NT2/D1 (cell line): ENCODE results near the gene PPP2R3A.
"Not testable (repeated sequence)": the region's sequence is repeated elsewhere in the genome, so short reads cannot be mapped to it uniquely, and the experiment has no call there.

Source experiments
- SUZ12 ChIP-seq: IDR thresholded peaks from 2 replicates; pipeline ENCODE4 v1.6.1; 2011; ENCODE audit not compliant: insufficient read length, insufficient read depth; ENCODE audit errors: extremely low read depth
- YY1 ChIP-seq: IDR thresholded peaks from 2 replicates; pipeline ENCODE4 v1.6.1; 2011; ENCODE audit not compliant: insufficient read length, insufficient read depth
- ZNF274 ChIP-seq: IDR thresholded peaks from 2 replicates; pipeline ENCODE4 v1.6.1; 2011; ENCODE audit warnings: mild to moderate bottlenecking, low read depth, low read length

DNA sequence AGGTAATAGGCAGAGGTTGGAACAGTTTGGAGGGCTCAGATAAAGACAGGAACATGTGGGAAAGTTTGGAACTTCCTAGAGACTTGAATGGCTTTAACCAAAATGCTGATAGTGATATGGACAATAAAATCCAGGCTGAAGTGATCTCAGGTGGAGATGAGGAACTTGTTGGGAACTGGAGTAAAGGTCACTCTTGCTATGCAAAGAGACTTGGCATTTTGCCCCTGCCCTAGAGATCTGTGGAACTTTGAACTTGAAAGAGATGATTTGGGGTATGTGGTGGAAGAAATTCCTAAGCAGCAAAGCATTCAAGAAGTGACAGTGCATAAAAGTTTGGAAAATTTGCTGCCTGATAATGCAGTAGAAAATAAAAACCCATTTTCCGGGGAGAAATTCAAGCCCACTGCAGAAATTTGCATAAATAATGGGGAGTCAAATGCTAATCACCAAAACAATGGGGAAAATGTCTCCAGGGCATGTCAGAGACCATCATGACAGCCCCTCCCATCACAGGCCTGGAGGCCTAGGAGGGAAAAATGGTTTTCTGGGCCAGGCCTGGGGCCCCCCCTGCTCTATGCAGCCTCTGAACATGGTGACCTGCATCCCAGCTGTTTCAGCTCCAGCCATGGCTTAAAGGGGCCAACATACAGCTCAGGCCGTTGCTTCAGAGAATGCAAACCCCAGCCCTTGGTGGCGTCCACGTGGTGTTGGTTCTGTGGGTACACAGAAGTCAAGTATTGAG, 118.3 kb downstream of the PPP2R3A start:
- TF ChIP-seq YY1, ZNF274, SUZ12: not testable (repeated sequence)
